Measurements from ENCODE around the gene VAV2.

Gene VAV2

DNA sequence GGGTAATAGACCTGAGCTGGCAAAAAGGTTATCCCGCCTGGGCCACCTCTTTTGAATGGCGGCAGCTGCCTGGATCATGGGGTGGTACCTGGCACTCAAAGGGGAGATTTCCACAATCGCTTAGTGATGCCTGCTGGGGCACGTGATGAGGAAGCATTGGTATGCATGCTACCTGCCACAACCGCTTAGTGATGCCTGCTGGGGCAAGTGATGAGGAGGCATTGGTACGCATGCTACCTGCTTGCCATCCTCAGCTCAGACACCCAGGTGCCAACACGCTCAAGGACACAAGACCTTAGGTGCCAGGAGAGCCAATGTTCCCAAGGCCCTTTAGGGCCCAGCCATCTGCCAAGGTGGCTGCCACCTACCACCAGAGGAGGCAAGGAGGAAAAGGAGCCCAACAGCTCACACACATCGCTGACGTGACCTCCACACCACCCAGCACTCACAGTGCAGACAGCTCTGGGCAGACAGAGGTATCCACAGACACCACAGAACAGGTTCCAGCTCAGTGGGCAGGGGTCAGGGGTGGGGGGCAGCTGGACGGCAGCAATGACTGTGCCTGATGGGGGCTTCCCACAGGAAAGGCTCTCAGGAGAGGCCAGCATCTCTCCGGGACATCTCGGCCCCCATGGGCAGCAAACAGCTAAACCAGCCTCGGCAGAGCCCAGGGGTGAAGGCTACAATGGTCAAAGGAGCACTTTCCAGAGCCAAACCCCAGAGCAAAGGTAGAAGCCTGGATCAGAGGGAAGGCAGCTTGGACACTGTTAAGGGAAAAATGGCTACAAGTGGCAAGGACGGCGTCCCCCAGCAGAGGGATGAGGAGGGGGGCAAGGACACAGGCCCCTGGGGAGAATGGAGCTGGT is 210.9 kb downstream of the VAV2 start:
- no peak for DNase-seq (ENCODE audit: low read depth)

DNA sequence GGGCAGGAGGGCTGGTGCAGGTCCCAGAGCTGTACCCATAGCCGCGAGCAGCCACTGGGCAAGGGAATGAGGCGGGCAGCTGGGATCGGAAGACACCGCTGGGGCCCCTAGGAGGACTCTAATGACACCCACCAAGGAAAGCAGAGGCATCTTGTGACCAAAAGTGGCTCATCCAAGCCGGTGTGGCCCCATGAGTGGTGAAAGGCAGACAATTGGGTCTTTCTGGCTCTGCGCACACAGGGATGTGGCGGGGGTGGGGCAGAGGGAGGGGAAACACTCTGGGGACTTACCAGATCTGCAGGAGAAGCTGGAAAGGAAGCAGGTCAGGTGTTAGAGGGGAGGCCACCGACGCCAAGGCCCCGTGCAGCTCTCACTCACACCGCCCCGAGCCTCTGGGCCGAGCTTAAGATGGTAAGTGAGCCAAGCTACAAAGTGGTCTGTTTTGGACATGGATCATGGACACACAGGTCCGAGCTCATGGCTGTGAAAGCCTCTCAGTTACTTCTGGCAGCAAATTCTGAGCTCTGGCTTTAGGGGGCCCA is 211.6 kb downstream of the VAV2 start:
- no peak for DNase-seq (ENCODE audit: low read depth)

DNA sequence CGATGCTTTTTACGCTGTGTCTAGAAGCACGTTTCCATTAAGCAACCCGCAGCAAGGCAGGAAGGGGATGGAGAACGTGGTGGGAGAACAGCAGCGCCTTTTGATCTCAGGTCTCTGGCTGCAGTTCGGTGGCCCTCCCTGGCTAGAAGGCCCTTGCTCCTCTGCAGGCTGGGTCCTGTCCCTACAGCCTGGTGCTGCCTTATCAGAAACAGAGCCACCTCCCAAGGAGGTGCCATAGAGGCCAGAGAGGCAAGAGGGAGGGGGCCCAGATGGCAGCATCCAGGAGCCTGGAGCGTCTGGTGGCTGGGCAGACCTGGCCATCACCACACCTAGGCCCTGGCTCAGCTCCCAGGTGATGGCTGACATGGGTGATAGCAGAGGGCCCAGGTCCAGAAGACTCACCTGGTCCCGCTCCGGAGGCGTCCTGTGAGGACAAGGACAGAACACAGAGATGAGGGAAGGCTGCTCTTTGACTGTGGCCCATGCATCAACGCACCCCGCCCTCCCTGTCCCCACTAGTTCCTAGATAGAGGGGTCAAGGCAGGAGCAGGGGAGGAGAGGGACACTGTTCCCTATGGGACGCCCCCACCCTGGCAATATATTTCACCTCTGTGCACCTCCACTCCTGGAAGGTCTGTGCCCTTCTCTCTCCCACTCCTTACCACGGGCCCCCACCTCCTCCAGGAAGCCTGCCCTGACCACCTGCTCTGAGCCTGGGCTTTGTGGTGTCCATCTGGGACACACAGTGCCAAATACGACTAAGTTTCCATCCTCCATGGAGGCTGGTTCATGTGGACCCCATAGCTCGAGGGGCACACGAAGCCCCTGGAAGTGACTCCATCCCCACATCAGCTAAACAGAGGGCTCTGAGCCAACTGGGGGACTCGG is 212.4 kb downstream of the VAV2 start:
- no peak for DNase-seq (ENCODE audit: low read depth)

DNA sequence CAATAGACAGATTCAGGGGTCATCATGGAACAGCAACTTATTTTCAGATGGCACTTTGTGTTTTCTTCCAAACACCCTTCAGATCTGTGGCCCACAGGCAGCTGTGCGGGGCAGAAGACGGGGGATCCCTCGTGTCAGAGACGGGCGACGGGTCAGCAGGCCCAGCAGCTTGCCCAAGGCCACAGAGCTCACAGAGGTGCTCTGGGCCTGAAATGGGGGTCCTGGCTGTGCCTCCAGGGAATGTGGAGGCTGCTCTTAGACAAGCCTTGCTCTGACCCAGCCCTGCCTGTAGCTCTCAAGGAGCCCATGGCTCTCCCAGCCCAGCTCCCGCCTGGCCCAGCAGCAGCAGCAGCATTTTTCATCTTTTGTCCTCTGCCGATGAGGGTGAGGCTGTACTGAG is 213.0 kb downstream of the VAV2 start:
- DNase-seq (ENCODE audit: low read depth): no peak

DNA sequence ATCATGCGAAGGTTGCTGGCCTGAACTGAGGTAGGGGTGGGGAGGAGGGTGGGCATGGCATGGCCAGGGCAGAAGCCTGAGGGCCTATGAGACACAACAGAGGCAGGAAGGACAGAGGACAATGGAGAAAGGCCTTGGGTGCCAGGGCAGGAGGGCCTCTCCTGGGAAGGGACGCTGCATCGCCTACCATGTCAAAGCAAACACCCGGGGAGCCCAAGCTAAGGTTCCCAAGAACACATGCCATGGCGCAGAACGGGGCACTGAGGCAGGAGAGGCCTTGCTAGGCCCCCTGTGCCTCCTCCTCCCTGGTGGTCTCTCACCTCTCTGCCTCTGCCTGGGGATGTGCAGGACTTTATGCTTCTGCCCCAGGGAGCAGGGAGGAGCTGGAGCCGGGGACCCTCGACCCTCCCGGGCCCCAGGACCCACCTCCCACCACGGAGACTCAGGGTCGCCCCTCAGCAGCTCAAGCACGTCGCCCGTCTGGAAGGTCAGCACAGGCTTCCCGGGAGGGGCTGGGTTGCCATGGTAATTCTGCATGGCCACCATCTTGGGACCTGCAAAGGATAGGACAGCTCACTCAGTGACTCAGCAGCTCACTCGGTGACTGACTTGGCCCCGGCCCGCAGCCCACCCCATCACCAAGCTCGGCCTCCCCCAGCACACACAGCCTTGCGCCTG is 213.6 kb downstream of the VAV2 start:
- no peak for DNase-seq (ENCODE audit: low read depth)

DNA sequence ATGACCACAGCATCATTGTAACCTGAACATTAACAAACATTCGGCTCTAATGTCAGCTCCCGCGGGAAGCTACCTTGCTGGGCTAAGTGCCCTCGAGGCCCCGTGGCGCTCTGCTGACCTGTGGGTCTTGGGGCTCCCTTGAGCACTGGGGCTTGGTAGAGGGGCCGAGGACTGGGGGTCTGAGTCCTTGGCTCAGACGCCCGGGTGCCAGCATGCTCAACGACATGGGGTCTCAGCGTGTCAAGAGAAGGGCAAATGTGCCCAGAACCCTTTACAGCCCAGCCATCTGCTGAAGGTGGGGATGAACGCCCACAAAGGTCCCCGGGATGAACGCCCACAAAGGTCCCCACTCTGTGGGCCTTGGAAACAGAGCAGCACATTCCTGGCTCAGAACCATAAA is 214.3 kb downstream of the VAV2 start:
- DNase-seq (ENCODE audit: low read depth): no peak

DNA sequence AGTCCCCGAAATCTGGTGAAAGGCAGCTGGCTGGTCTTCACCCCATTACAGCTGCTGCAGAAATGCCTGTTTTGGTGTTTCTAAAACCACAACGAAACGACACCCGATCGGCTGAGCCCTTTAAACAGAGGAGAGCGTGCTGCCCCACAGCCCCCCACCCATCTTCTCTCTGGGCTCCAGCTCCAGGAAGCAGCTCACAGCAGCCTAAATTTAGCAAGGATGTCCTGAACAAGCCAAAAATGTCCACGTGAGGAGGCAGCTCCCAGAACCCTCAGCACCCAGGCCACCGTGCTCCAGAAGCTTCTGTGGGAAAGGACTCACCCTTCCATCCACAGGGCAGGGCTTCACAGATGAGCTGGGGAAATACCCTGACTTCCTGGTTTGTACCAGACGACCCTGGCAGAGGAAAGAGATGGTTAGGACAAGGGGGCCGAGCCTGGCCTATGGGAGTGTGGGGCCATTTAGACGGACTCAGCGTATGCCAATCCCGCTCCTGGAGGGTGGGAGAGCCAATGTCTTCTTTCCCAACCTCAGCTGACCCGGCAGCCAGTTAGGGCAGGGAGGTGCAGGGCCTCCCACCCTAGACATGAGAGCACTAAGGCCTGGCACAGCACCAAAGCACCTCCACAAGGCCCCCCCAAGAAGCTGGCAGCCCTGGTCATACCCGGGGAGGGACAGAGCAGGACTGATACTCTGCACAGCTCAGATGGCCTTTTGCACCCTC is 214.9 kb downstream of the VAV2 start:
- no peak for DNase-seq (ENCODE audit: low read depth)

DNA sequence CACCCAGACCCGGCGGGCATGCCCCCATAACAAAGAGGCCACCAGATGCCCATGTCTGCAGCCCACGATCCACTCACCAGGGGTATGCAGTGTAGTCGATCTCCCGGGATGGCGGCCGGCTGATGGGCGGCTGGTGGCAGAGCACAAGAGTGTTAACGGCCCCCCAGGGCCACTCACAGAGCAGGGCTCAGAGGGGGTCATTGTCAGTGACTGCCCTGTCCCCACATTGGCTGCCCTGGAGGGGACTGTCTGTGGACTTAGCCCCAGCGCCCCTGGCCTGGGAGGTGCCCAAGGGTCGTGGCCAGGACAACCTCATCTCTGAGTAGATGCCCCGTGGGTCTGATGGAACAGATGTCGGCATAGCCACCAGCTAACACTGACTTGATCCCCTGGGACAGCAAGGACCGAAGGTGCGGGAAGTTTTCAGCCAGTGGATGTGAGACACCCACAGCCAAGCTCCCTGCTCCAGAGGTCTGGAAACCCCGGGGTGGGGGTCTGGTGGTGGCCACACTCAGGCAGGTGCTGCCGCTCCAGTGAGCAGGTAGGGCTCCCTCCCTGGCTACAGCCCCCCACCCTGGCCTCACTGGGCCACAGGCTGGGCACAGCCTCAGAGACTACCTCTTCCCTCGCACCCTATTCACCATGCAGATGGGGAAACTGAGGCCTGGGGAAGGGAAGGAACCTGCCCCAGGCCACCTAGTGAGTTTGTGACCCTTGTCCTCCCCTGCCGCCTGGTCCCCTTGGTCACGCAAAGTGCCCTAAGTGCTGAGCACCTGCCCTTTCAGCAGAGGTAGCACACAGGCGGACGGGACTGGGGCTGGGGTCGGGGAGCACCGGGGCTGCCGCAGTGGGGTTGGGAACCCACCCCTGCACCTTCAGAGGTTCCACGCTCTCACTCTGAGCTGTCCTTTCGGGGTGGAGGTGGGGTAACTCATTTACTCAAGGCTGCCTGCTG is 215.9 kb downstream of the VAV2 start:
- DNase-seq (ENCODE audit: low read depth): no peak

DNA sequence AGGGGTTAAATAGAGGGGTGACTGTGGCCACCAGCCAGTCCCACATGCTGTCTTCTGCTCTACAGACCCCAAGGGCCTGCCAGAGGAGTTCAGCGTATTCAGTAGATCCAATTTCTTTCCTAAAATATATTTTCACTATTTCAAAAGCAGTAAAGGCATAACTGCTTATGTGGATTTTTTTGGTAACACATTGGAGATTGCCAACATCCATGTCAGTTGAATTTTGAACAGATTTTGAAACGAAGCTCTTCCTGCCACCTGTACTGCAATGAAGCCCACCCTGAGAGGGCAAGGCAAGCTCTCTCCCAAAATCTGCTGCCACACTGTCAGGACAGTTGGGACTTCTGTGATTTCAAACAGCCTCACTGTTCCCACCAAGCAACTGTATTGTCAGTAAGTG is 216.8 kb downstream of the VAV2 start:
- no peak for DNase-seq (ENCODE audit: low read depth)

DNA sequence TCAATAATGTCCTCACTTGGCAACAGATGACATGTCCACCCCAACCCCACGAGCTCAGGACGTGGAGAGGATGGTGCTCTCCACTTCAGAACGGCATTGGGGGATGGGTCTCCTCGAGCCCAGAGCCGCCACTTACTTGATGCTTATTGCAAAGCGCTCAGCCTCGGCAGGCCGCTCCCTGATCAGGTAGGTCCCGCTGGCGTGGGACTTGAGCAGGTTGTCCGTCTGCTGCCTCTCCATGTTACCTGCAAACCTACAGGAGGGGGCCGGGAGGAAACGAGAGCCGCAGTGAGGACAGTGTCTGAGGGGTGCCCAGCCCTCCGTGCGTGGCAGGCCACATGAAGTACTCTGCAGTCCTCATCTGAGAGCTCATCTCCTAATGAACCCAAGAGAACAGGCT is 217.3 kb downstream of the VAV2 start:
- no peak for DNase-seq (ENCODE audit: low read depth)

DNA sequence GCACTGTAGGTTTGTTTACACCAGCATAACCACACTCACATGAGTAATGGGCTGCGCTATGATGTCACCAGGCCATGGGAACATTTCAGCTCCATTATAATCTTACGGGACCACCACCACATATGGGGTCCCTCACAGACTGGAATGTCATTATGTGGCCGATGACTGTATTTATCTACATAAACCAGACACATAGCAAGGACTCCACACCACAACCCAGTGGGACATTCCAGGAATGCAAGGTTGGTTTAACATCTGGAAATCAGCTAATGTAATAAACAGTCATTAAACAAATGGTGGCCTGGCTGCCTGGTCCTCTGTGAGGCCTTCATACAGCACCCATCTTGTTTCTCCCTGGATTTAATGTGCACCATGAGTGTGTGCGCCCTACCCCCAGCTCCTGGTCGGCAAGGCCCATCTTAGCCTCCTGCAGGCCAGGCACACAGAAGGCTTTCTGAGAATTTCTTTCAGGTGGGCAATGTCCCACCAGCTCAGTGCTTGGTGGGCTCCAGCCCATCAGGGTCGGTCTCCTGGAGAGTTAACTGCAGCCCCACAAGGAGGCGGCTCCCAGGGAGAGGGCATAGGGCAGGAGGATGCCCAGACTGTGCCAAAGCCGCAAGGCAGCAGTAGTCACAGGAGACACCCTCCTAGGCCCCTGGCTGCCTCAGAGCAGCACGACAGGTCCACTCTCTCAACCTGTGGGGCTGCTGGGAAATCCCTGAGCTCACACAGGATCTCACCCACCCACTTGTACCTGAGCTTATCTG is 218.1 kb downstream of the VAV2 start:
- DNase-seq (ENCODE audit: low read depth): peak; percentile 55

DNA sequence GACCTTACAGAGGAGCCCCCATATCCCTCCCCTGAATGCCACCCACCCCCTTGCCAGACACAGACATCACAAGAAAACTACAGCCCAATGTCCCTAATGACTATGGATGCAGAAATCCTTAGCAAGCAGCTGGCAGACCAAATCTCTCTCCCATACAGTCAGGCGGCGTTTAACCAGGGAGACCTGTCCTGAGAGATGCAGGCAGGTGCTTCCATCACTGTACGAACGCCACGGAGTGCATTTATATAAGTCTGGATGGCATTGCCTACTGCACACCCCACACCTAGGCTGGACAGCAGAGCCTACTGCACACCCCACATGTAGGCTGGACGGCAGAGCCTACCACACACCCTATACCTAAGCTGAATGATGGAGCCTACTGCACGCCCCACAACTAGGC is 219.5 kb downstream of the VAV2 start:
- DNase-seq (ENCODE audit: low read depth): no peak

DNA sequence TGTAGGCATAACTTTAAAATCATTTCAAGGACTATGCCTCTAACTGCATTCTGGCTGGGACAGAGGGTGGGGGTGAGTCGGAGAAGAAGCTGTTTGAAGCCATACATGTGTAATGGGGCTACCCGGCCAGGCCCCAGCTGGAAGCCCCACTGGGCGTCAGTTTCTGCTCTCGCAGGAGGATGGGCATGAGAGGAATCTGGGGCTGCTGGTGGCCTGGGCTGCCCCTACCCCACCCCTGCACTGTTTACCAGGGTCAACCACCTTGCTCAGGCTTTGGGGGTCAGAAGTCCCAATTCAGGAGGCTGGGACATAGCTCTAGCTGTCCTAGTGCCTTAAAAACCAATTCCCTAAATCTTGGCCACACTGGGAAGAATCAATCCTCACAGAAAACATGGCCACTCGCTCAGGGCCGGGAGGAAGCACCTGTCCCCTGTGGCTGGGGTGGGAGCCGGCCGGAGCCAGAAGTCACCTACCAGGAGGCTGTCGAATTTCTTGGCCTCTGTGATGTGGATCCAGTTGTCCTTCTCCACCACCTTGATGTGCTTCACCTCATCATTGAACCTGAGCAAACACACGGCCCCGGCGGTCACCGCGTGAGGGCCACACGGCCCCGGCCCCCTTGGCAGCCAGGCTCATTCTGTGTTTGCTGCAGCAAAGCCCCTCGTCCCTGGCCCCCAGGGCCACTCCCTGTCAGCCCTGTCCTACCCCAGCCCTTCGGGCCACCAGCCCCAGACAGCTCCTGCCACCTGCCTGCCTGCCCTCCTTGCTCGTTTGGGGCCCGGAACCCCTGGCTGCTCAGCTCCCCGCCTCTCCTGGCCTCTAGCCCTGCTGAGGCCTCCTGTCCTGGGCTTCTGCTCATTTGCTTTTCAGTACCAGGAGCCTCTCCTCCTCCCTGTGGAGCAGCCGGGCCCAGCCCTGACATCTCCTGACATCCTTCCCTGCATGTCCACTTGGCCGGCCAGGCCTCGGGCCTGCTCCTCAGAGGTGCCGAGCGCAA is 220.3 kb downstream of the VAV2 start:
- DNase-seq (ENCODE audit: low read depth): no peak

DNA sequence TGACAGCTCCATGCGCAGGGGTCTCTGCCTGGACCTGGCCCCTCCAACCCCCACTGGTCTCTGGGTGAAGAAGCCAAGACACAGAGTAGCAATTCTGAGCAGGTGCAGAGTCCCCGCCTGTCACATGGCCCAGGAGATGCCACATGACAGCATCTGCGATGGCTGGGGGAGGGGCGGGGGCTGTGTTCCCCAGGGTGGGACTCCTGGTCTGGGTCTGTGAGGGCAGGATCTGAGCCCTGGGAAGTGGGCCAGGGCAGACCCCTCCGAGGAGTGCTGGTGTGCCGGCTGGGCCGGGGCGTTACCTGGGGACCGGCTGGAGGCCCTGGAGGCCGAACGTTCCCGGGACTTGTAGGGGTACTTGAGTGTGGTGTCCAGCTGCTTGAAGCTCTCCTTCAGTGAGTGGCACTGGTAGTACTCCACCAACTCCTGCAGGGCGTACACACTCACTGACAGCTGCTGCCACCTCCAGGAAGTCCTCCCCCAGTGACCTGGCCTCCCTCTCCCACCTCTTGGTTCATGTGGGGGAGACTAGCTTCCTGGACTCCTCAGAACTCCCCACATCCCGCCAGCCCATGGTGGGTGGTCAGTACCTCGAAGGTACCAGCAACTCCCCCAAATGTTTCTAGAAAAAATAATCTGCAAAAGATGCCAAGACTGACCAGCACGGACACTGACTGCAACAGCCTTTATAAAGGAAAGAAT is 221.9 kb downstream of the VAV2 start:
- no peak for DNase-seq (ENCODE audit: low read depth)

DNA sequence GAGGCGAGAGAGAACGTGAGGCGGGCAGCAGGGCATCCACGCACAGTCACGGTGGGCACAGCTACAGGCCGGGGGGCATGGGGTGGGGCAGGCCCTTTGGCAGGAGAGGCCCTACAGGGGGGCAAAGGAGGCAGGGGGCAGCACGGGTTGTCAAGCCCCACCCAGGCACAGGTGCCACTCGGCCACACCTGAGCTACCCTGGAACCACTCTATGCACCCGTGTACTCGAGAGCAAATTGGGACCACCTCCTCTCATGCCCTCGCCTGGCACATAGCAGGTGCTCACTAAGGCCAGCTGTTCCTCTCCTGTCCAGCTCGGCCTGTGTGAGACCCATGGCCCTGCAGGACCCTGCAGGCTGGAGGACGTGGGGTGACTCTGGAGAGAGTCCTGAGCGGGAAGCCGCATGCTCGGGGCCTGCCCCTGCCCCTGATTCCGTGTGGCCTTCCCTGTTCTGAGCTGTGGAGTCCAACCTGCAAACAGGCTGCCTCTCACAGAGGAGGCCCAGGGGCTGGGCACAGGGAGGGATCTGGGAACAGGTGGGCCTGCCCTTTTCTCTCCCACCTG is 222.5 kb downstream of the VAV2 start:
- DNase-seq (ENCODE audit: low read depth): no peak

DNA sequence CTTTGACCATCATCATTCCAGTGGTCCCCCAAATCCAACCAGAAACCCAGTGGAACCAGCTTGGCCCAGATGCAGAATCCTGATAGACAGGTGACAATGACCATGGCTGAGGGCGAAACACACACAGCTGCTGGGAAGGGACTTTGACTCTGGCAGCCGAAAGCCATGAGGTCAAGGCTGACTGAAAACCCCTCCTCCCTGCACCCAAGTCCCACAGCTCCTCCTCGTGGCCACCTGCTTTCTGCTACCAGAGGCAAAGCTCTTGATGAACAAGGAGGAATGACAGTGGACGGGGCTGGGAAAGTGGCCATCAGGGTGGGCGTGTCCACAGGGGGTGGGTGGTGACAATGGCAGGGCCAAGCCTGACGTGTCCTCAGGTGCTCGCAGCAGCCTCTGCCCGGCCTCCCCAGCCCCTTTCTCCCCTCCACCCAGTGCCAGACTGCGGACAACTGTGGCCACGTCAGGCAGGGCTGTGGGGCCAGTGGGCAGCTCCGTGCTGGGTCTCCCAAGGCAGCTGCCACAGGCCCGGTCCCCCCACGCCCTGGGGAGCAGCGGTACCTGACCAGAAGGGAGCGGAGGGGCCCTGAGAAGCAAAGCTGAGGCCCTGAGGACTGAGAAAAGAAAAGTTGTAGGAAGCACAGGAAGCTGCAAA is 223.1 kb downstream of the VAV2 start:
- DNase-seq (ENCODE audit: low read depth): no peak

DNA sequence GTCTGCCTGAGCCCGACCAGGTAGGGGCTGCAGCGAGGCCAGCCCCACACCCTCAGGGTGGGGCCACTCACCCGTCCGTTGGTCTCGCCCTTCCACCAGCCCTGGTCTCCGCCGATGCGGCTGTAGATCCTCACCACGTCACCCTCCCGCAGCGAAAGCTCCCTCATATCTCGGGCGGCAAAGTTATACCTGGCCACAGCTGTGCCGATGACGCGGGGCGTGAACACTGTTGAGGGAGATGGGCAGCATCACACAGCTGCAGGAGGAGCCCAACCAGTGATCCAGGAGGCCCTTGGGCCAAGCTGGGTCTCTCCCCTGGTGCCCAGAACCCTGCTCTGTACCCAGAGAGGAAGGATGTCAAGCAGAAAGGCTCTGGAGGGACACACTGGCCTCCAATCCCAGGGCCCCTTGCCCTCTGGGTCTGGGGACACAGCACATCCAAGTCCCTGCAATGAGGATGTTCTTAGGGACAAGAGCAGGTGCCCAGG is 223.7 kb downstream of the VAV2 start:
- no peak for DNase-seq (ENCODE audit: low read depth)

Data from EH (cell line).